Astrocyte of the spinal cord (primary cell): ENCODE measurements around the gene HIRIP3.
"Not testable (repeated sequence)": the region's sequence is repeated elsewhere in the genome, so short reads cannot be mapped to it uniquely, and the experiment has no call there.

Source experiments
- DNase-seq: peaks from one replicate; pipeline ENCODE4 v3.0.0; 2011; ENCODE audit warnings: low read depth, low spot score
- H3K4me3 ChIP-seq: 2 replicates; pipeline ENCODE4 v1.5.1; 2011; ENCODE audit warnings: low read depth, mild to moderate bottlenecking, low read length, moderate library complexity
- CTCF ChIP-seq: IDR thresholded peaks from 2 replicates; pipeline ENCODE4 v1.5.1; 2012; ENCODE audit warnings: low read depth, mild to moderate bottlenecking, low read length, inconsistent platforms
- in situ Hi-C: cut with HindIII; loops from 2 replicates; pipeline ENCODE4 v1.10.0; 2017; ENCODE audit warnings: low sequenced_read_pairs

The HIRIP3 gene

GRCh38 chr16:29963021-29963743, 32.2 kb downstream of the HIRIP3 start:
- no peak for TF ChIP-seq CTCF
- peak overlapping the region; percentile 77 for H3K4me3 ChIP-seq
- in situ Hi-C loops: no loop called here
- no peak for DNase-seq

GRCh38 chr16:29962344-29962994, 32.9 kb downstream of the HIRIP3 start:
- peak overlapping the region; percentile 77 for H3K4me3 ChIP-seq
- peak; percentile 36 for DNase-seq
- in situ Hi-C loops: no loop called here
- no peak for TF ChIP-seq CTCF

GRCh38 chr16:29961479-29962343, 33.7 kb downstream of the HIRIP3 start, which contains the start of gene TMEM219:
Gene TMEM219, plus strand, starts transcription at chr16:29962079. Its CDS starts 1,065 bp downstream, at chr16:29963144.
- peak; percentile 45 for TF ChIP-seq CTCF
- peak within 1 kb of the TSS; percentile 77 for H3K4me3 ChIP-seq
- in situ Hi-C loops: no loop called here
- peak; percentile 88 for DNase-seq

- TF ChIP-seq CTCF: no peak
- in situ Hi-C loops: no loop called here
Measured at GRCh38 chr16:29961127-29961478, 34.3 kb downstream of the HIRIP3 start.

GRCh38 chr16:29959821-29960220, 35.6 kb downstream of the HIRIP3 start:
- in situ Hi-C loops, H3K4me3 ChIP-seq, DNase-seq: not testable (repeated sequence)

More at GRCh38 chr16:29961127-29961478, 34.3 kb downstream of the HIRIP3 start:
- DNase-seq: no peak
- peak overlapping the region; percentile 64 for H3K4me3 ChIP-seq

- no peak for DNase-seq
- in situ Hi-C loops: no loop called here
- TF ChIP-seq CTCF: no peak
- H3K4me3 ChIP-seq: no peak overlapping the region
Measured at GRCh38 chr16:29959293-29959692, 36.1 kb downstream of the HIRIP3 start.

- H3K4me3 ChIP-seq: no peak overlapping the region
- DNase-seq: no peak
- TF ChIP-seq CTCF: no peak
- in situ Hi-C loops: no loop called here
Measured at GRCh38 chr16:29958756-29959155, 36.7 kb downstream of the HIRIP3 start.
